Psoas muscle (tissue), 8 donors: ENCODE results near the gene MTUS2. TPM values are rescaled to one million over a fixed set of nuclear protein-coding genes. Genes with fewer than 3 reads are reported as not detected.

Experiments
- ATAC-seq, 4 donors: fragments of 200-7000 bp; cut with Tn5 transposase; one replicate each; pipeline ENCODE4 v1.9.1; 2020; ENCODE audit warnings: moderate library complexity in 3 of 4, mild to moderate bottlenecking in 2 of 4
- DNase-seq, 2 donors: peaks; one replicate each; pipeline ENCODE4 v3.0.0-alpha.2; 2020
- H3K27ac ChIP-seq: fragments of 200-600 bp; one replicate; pipeline ENCODE4 v1.8.0; 2022
- H3K27me3 ChIP-seq, 3 donors: fragments of 200-600 bp in 1 of 3; one replicate each; pipeline versions ENCODE4 v1.6.1 to v1.8.0; 2013 to 2022; ENCODE audit warnings: low read length in 2 of 3, mild to moderate bottlenecking in 2 of 3, moderate library complexity in 1 of 3; ENCODE audit not compliant: insufficient read depth in 3 of 3
- H3K36me3 ChIP-seq, 2 donors: fragments of 200-600 bp in 1 of 2; one replicate each; pipeline versions ENCODE4 v1.6.1 to v1.8.0; 2013 to 2022; ENCODE audit warnings: low read depth in 1 of 2, mild to moderate bottlenecking in 1 of 2, moderate library complexity in 1 of 2; ENCODE audit not compliant: insufficient read depth in 1 of 2
- H3K4me1 ChIP-seq: fragments of 200-600 bp; one replicate; pipeline ENCODE4 v1.8.0; 2022
- H3K4me3 ChIP-seq: fragments of 200-600 bp; one replicate; pipeline ENCODE4 v1.8.0; 2022; ENCODE audit warnings: mild to moderate bottlenecking
- H3K9me3 ChIP-seq: fragments of 200-600 bp; one replicate; pipeline ENCODE4 v1.8.0; 2022
- WGBS, 3 donors: extraction: QIAGEN DNeasy Blood & Tissue Kit; methylation state at CpG; one replicate each; pipeline versions ENCODE4 v1.1.6 to v1.1.7; 2013; 5-methylcytosine and 5-hydroxymethylcytosine counted together
- intact Hi-C, 2 donors: fragments of 100-400 bp; cut with DNase I; formaldehyde crosslinking; loops; one replicate each; pipeline versions ENCODE4 v1.11.0 to v1.14.2; 2022
- polyA plus RNA-seq, 3 donors: library from polyadenylated mRNA; stranded (reverse); fragments of 200-250 nt; gene quantifications; one replicate each; pipeline ENCODE4 v1.2.3, GENCODE V29; 2013
- total RNA-seq, 4 donors: library from RNA; stranded (reverse); fragmentation: NEBNext Ultra II Directional in 2 of 4; extraction: Animal tissue kit (Norgen Biotek cat#: 25700) in 2 of 4; gene quantifications; one replicate each; pipeline versions ENCODE4 v1.2.1 to v1.2.4, GENCODE V29; 2021 to 2023
- TF ChIP-seq, protein P1 (sequence below): fragments of 200-600 bp; IDR thresholded peaks from one replicate; pipeline ENCODE4 v1.8.0; 2022; ENCODE audit warnings: antibody characterized with exemption
- donor health status: healthy with polysubstance abuse.
- donor health status: DM: no; HTN: no; CAD: no; lungs with moderate emphysema.
- donor health status: Bipolar disorder and iron deficiency.
- donor health status: healthy.
- donor health status: DM: yes; HTN: yes; CAD: no.
- donor health status: DM: no; HTN: no; CAD: no.
- donor health status: DM: no; HTN: no; CAD: no.
- donor health status: DM: yes; HTN: yes; CAD: no.

The MTUS2 gene
- total and polyA plus RNA-seq, 7 donors, result 0.03 to 0.79 (median 0.14) TPM; not detected in 2

DNA sequence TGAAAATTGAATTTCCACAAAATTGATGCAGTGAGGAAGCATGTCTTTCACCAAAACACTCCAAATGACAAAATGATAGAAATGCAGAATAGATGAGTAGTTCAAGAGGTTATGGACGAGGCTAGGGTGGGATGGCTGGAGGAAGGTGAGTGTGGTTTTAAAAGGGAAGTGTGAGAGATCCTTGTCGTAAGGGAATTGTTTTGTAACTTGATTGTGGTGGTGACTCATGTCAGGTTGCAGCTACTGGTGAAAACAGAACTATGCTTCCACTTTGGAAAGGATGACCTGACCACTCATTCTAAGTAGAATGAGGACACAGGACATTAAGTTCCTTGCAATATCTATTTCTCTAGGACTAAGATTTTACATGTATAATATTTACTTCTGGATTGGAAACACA is 345.7 kb downstream of the MTUS2 start:
- Histone ChIP-seq H3K27ac (no peak overlapping the region), H3K4me3 (no peak overlapping the region), H3K27me3 (no peaks in the 10 kb centered on the region), H3K4me1 (no peaks in the 10 kb centered on the region), H3K36me3 (no peaks in the 10 kb centered on the region), H3K9me3 (no peaks in the 10 kb centered on the region)
- no peak for DNase-seq
- 48 to 59% (median 53%) methylated on average over 2 of the region's 2 CpGs for WGBS, 3 donors
- intact Hi-C loops, result no loop called here
- TF ChIP-seq, protein P1, sequence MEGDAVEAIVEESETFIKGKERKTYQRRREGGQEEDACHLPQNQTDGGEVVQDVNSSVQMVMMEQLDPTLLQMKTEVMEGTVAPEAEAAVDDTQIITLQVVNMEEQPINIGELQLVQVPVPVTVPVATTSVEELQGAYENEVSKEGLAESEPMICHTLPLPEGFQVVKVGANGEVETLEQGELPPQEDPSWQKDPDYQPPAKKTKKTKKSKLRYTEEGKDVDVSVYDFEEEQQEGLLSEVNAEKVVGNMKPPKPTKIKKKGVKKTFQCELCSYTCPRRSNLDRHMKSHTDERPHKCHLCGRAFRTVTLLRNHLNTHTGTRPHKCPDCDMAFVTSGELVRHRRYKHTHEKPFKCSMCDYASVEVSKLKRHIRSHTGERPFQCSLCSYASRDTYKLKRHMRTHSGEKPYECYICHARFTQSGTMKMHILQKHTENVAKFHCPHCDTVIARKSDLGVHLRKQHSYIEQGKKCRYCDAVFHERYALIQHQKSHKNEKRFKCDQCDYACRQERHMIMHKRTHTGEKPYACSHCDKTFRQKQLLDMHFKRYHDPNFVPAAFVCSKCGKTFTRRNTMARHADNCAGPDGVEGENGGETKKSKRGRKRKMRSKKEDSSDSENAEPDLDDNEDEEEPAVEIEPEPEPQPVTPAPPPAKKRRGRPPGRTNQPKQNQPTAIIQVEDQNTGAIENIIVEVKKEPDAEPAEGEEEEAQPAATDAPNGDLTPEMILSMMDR, result no peak
- ATAC-seq, result no peak

GRCh38 chr13:29170436-29171082 is 350.4 kb downstream of the MTUS2 start:
- Histone ChIP-seq H3K27ac (no peak overlapping the region), H3K4me3 (no peak overlapping the region), H3K4me1 (no peaks in the 10 kb centered on the region), H3K9me3 (no peaks in the 10 kb centered on the region), H3K27me3 (no peaks in the 10 kb centered on the region), H3K36me3 (no peaks in the 10 kb centered on the region)
- ATAC-seq, result no peak
- 21 to 25% (median 23%) methylated on average over 4 of the region's 4 CpGs for WGBS, 3 donors
- DNase-seq, result no peak
- intact Hi-C loops, result no loop called here
- TF ChIP-seq, protein P1, result no peak

DNA sequence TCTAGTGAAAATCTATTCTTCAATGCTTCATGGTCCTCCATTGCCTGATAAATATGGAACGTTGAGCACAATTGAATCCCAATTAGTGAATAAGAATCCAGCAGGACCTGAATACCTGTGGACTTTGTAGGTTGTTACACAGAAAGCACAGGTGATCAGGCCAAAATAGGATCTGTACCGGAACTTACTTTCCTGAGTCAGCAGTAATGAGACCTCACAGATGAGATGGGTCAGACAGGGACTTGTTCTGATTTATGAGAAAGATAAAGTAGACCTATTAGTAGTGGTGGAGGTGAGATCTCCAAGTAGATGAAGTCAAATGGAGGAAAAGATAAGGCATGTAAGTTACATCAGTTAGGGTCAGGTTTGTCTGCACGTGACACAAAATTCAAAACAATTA is 351.1 kb downstream of the MTUS2 start:
- no peak for DNase-seq
- Histone ChIP-seq H3K4me3 (no peak overlapping the region), H3K4me1 (no peaks in the 10 kb centered on the region), H3K9me3 (no peaks in the 10 kb centered on the region), H3K36me3 (no peaks in the 10 kb centered on the region), H3K27ac (no peak overlapping the region), H3K27me3 (no peaks in the 10 kb centered on the region)
- intact Hi-C loops, result no loop called here
- 82 to 88% (median 83%) methylated on average over 3 of the region's 3 CpGs for WGBS, 3 donors
- TF ChIP-seq, protein P1, result no peak
- no peak for ATAC-seq

DNA sequence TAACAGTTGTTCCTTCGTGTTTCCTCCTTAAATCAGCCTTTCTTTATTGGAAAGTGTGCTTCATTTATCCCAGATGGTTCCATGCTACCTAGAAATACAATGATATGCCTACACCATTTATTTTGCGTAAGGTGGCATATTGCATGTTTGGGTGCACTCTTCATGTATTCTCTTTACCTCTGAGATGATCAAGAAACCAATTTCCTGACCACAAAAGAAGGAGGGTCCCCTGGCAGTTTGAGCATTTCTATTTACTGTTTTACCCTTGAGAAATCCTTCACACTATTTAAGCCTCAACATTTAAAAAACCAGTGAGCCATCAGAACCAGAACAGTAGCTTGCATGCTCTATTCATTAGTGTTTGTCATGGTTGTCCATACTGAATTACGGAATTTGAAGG is 354.0 kb downstream of the MTUS2 start:
- ATAC-seq (no peak), DNase-seq (no peak)
- TF ChIP-seq, protein P1, result no peak
- 69 to 79% (median 76%) methylated on average over 3 of the region's 3 CpGs for WGBS, 3 donors
- Histone ChIP-seq H3K4me1 (no peaks in the 10 kb centered on the region), H3K36me3 (no peaks in the 10 kb centered on the region), H3K9me3 (no peaks in the 10 kb centered on the region), H3K4me3 (no peak overlapping the region), H3K27ac (no peak overlapping the region), H3K27me3 (no peaks in the 10 kb centered on the region)
- intact Hi-C loops, result no loop called here
